HepG2 (cell line): ENCODE results near the gene GNAL. TPM values are rescaled to one million over a fixed set of nuclear protein-coding genes. Genes with fewer than 3 reads are reported as not detected.

Experiments used
- CHD2 ChIP-seq: IDR thresholded peaks from 2 replicates; pipeline ENCODE4 v1.6.1; 2011; ENCODE audit warnings: low read depth, low read length, improper control_type of control experiment
- CHD4 ChIP-seq: fragments of 200-600 bp; sonication (generic); IDR thresholded peaks from 2 replicates; pipeline ENCODE4 v1.7.0; 2017; ENCODE audit warnings: mild to moderate bottlenecking, low read length, borderline replicate concordance
- ETV5 ChIP-seq: IDR thresholded peaks from 2 replicates; pipeline ENCODE4 v1.6.1; 2018; ENCODE audit warnings: missing biosample characterization, missing genetic modification reagents, inconsistent platforms, borderline replicate concordance
- FOXO4 ChIP-seq: sonication (generic); formaldehyde crosslinking; conservative IDR thresholded peaks from 2 replicates; pipeline ENCODE4 v1.8.1; 2023; ENCODE audit warnings: missing genetic modification reagents
- HDAC1 ChIP-seq: sonication (generic); formaldehyde crosslinking; IDR thresholded peaks from 2 replicates; pipeline ENCODE4 v1.5.1; 2020; ENCODE audit warnings: mild to moderate bottlenecking, missing genetic modification reagents
- ISL2 ChIP-seq: sonication (generic); formaldehyde crosslinking; IDR thresholded peaks from 2 replicates; pipeline ENCODE4 v1.5.0; 2020; ENCODE audit warnings: missing genetic modification reagents
- KDM2A ChIP-seq: sonication (generic); formaldehyde crosslinking; IDR thresholded peaks from 2 replicates; pipeline ENCODE4 v1.4.0; 2020; ENCODE audit warnings: low read depth, missing genetic modification reagents, borderline replicate concordance
- MTA1 ChIP-seq: sonication (generic); formaldehyde crosslinking; IDR thresholded peaks from 2 replicates; pipeline ENCODE4 v1.4.0; 2020; ENCODE audit warnings: missing genetic modification reagents, mild to moderate bottlenecking, borderline replicate concordance
- NFKB2 ChIP-seq: sonication (generic); formaldehyde crosslinking; IDR thresholded peaks from 2 replicates; pipeline ENCODE4 v1.4.0; 2020; ENCODE audit warnings: missing genetic modification reagents, borderline replicate concordance
- NR1H2 ChIP-seq: sonication (generic); formaldehyde crosslinking; IDR thresholded peaks from 2 replicates; pipeline ENCODE4 v1.8.1; 2022; ENCODE audit warnings: low read depth, missing genetic modification reagents, borderline replicate concordance
- NR2F6 ChIP-seq, 2 experiments: IDR thresholded peaks; 2 replicates each; pipeline ENCODE4 v1.6.1; 2016; ENCODE audit warnings: antibody characterized with exemption in 1 of 2, mild to moderate bottlenecking in 1 of 2
- PHB2 ChIP-seq: fragments of 450-650 bp; IDR thresholded peaks from 2 replicates; pipeline ENCODE4 v1.6.1; 2018; ENCODE audit not compliant: partially characterized antibody
- POGK ChIP-seq: sonication (generic); formaldehyde crosslinking; conservative IDR thresholded peaks from 2 replicates; pipeline ENCODE4 v1.8.0; 2022; ENCODE audit warnings: mild to moderate bottlenecking, moderate library complexity, missing genetic modification reagents
- RXRA ChIP-seq: sonication (generic); formaldehyde crosslinking; IDR thresholded peaks from 2 replicates; pipeline ENCODE4 v1.5.1; 2020; ENCODE audit warnings: missing genetic modification reagents
- SALL1 ChIP-seq: sonication (generic); formaldehyde crosslinking; IDR thresholded peaks from 2 replicates; pipeline ENCODE4 v1.8.0; 2022; ENCODE audit warnings: mild to moderate bottlenecking, missing genetic modification reagents
- SP2 ChIP-seq: sonication (generic); formaldehyde crosslinking; IDR thresholded peaks from 2 replicates; pipeline ENCODE4 v1.5.1; 2020; ENCODE audit warnings: mild to moderate bottlenecking, missing genetic modification reagents
- SPEN ChIP-seq: sonication (generic); formaldehyde crosslinking; IDR thresholded peaks from 2 replicates; pipeline ENCODE4 v1.5.1; 2020; ENCODE audit warnings: low read depth, mild to moderate bottlenecking, missing genetic modification reagents
- WIZ ChIP-seq: sonication (generic); formaldehyde crosslinking; IDR thresholded peaks from 2 replicates; pipeline ENCODE4 v1.5.1; 2020; ENCODE audit warnings: mild to moderate bottlenecking, missing genetic modification reagents
- ZFY ChIP-seq: sonication (generic); formaldehyde crosslinking; IDR thresholded peaks from 2 replicates; pipeline ENCODE4 v1.4.0; 2020; ENCODE audit warnings: missing genetic modification reagents
- ZNF12 ChIP-seq: sonication (generic); formaldehyde crosslinking; IDR thresholded peaks from 2 replicates; pipeline ENCODE4 v1.5.0; 2020; ENCODE audit warnings: missing genetic modification reagents
- ZNF678 ChIP-seq: sonication (generic); formaldehyde crosslinking; IDR thresholded peaks from 2 replicates; pipeline ENCODE4 v1.4.0; 2020; ENCODE audit warnings: mild to moderate bottlenecking, missing genetic modification reagents
- ZNF740 ChIP-seq: sonication (generic); formaldehyde crosslinking; IDR thresholded peaks from 2 replicates; pipeline ENCODE4 v1.4.0; 2020; ENCODE audit warnings: missing genetic modification reagents
- ZNF770 ChIP-seq: sonication (generic); formaldehyde crosslinking; IDR thresholded peaks from 2 replicates; pipeline ENCODE4 v1.5.0; 2020; ENCODE audit warnings: mild to moderate bottlenecking, missing genetic modification reagents
- ZSCAN20 ChIP-seq: sonication (generic); formaldehyde crosslinking; IDR thresholded peaks from 2 replicates; pipeline ENCODE4 v1.4.0; 2020; ENCODE audit warnings: missing genetic modification reagents, mild to moderate bottlenecking, borderline replicate concordance
- polyA plus RNA-seq, 8 experiments: library from polyadenylated mRNA; depleted of rRNA in 3 of 8; stranded (reverse) in 7 of 8; unstranded in 1 of 8; fragments of >200 nt; fragmentation: Illumina TruSeq in 4 of 8; extraction: Trizol in 4 of 8; gene quantifications; 2 replicates each; pipeline versions ENCODE4 v1.2.1 to v1.2.3, GENCODE V29; 2011 to 2016; ENCODE audit warnings: low read depth in 4 of 8, missing spikeins in 1 of 8, mixed read lengths in 1 of 8; ENCODE audit not compliant: insufficient read depth in 1 of 8
- total RNA-seq, 5 experiments: library from RNA; depleted of rRNA; stranded (reverse); fragments of >200 nt; fragmentation: Illumina TruSeq; extraction: Trizol; gene quantifications; 2 replicates each; pipeline ENCODE4 v1.2.3, GENCODE V29; 2016; ENCODE audit warnings: low read depth in 1 of 5

GNAL gene
- total and polyA plus RNA-seq, 2 of the 13 experiments (the other 11 are each of a cell fraction or from before 2014, with no cell fraction given): 0.87 to 1.4 TPM

- TF ChIP-seq SPEN (CRISPR knock-in tag): peak; percentile 80
- TF ChIP-seq HDAC1 (CRISPR knock-in tag): peak; percentile 87
- peak; percentile 73; the same call in 1 of the 2 replicates for TF ChIP-seq ETV5 (CRISPR knock-in tag)
- TF ChIP-seq FOXO4 (CRISPR knock-in tag): no peak
- peak; percentile 47; the same call in 1 of the 2 replicates for TF ChIP-seq ZNF740 (CRISPR knock-in tag)
- 0 out of 2 replicates have a peak, but pooled peaks have one; percentile 37 for TF ChIP-seq ISL2 (CRISPR knock-in tag)
- TF ChIP-seq POGK (CRISPR knock-in tag): peak; percentile 63
- peak; percentile 71 for TF ChIP-seq SALL1 (CRISPR knock-in tag)
- TF ChIP-seq CHD2: 0 out of 2 replicates have a peak, but pooled peaks have one; percentile 7
- no peak; the same call in 1 of the 2 replicates for TF ChIP-seq ZNF12 (CRISPR knock-in tag)
- 0 out of 2 replicates have a peak, but pooled peaks have one; percentile 34 for TF ChIP-seq ZNF770 (CRISPR knock-in tag)
- no peak for TF ChIP-seq NR1H2 (CRISPR knock-in tag)
- 0 out of 2 replicates have a peak, but pooled peaks have one; percentile 71 for TF ChIP-seq WIZ (CRISPR knock-in tag)
- peak; percentile 76; the same call in 1 of the 2 replicates for TF ChIP-seq ZNF678 (CRISPR knock-in tag)
- TF ChIP-seq ZSCAN20 (CRISPR knock-in tag): peak; percentile 37; the same call in 1 of the 2 replicates
- TF ChIP-seq NFKB2 (CRISPR knock-in tag): peak; percentile 52; the same call in 1 of the 2 replicates
- TF ChIP-seq PHB2: no peak
- TF ChIP-seq MTA1 (CRISPR knock-in tag): peak; percentile 34; the same call in 1 of the 2 replicates
- TF ChIP-seq CHD4: no peak
- peak; percentile 97 for TF ChIP-seq ZFY
- no peak for TF ChIP-seq NR2F6 (IDR thresholded peaks at IDR 0.05)
- peak; percentile 16; the same call in 1 of the 2 replicates for TF ChIP-seq NR2F6 (CRISPR knock-in tag; IDR thresholded peaks at IDR 0.05)
- TF ChIP-seq SP2 (CRISPR knock-in tag): 0 out of 2 replicates have a peak, but pooled peaks have one; percentile 9
- peak; percentile 29; the same call in 1 of the 2 replicates for TF ChIP-seq RXRA (CRISPR knock-in tag)
- peak; percentile 58 for TF ChIP-seq KDM2A (CRISPR knock-in tag)
Observed at GRCh38 chr18:11908182-11909060, 219.4 kb downstream of the GNAL start, which contains the start of gene MPPE1 (continued).
